ENCODE data around the gene YAE1. TPM values are rescaled to one million over a fixed set of nuclear protein-coding genes. Genes with fewer than 3 reads are reported as not detected.

Gene YAE1
- total RNA-seq, 4 donors from 2014 or later = 17.9 to 27.4 (median 23.5) TPM

GRCh38 chr7:39527296-39527695, 38.9 kb upstream of the YAE1 start:
- TF ChIP-seq POLR2A (IDR thresholded peaks at IDR 0.05) (no peak), POLR2AphosphoS5 (IDR thresholded peaks at IDR 0.05) (no peak), EP300 (IDR thresholded peaks at IDR 0.05) (no peak)
- TF ChIP-seq, protein P1, sequence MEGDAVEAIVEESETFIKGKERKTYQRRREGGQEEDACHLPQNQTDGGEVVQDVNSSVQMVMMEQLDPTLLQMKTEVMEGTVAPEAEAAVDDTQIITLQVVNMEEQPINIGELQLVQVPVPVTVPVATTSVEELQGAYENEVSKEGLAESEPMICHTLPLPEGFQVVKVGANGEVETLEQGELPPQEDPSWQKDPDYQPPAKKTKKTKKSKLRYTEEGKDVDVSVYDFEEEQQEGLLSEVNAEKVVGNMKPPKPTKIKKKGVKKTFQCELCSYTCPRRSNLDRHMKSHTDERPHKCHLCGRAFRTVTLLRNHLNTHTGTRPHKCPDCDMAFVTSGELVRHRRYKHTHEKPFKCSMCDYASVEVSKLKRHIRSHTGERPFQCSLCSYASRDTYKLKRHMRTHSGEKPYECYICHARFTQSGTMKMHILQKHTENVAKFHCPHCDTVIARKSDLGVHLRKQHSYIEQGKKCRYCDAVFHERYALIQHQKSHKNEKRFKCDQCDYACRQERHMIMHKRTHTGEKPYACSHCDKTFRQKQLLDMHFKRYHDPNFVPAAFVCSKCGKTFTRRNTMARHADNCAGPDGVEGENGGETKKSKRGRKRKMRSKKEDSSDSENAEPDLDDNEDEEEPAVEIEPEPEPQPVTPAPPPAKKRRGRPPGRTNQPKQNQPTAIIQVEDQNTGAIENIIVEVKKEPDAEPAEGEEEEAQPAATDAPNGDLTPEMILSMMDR (IDR thresholded peaks at IDR 0.05) = no peak
- H3K9me3 ChIP-seq = no peaks in the 10 kb centered on the region
- H3K4me1 ChIP-seq = no peaks in the 10 kb centered on the region
- peaks cover 4% of the 10 kb centered on the region for H3K27me3 ChIP-seq
- H3K27ac ChIP-seq = no peak overlapping the region
- WGBS, 2 donors (ENCODE audit: low coverage in 1 of 2) = 67 to 93% methylated on average over 2 of the region's 2 CpGs
- no peak overlapping the region for H3K4me3 ChIP-seq
- no peaks in the 10 kb centered on the region for H3K36me3 ChIP-seq
- ATAC-seq = no peak

DNA sequence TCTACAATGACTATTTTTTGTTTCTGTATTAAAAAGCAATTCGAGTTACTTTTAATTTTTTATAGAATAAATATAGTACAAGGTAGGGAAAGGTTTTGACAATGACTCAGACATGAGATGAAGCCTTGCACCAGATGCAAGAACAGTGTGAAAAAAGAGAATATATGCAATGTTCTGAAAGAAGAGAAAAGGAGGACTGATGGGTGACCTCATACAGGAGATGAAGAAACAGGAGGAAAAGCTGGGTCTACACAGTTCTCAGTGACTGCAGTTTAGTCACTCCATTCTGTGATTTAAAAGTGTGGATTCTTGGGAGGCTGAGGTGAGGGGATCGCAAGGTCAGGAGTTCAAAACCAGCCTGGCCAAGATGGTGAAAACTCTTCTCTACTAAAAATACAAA, 38.3 kb upstream of the YAE1 start:
- no peak for ATAC-seq

DNA sequence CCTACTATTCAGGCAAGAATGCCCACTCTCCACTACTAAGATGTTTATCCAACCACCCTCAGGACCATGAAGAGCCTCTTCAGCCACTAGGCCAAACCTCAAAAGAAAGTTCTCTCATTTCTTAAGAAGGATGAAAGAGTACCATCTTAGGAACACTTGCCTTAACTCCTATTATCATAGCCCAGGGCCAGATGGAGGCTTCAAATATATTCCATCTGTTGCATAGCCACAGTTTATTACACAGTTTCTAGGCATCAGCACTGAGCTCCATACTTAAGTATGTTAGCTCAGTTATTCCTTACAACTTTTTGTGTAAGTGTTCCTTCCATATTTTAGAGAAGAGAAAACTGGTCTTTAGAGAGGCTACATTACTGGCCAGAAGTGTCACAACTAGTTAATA, 37.4 kb upstream of the YAE1 start:
- Histone ChIP-seq H3K36me3 (no peaks in the 10 kb centered on the region), H3K27ac (no peak overlapping the region), H3K4me1 (no peaks in the 10 kb centered on the region), H3K27me3 (no peaks in the 10 kb centered on the region), H3K9me3 (no peaks in the 10 kb centered on the region), H3K4me3 (no peak overlapping the region)
- no peak for ATAC-seq
- TF ChIP-seq POLR2A (IDR thresholded peaks at IDR 0.05) (no peak), EP300 (IDR thresholded peaks at IDR 0.05) (no peak), POLR2AphosphoS5 (IDR thresholded peaks at IDR 0.05) (no peak)
- TF ChIP-seq, protein P1 (IDR thresholded peaks at IDR 0.05) = no peak

More for the DNA sequence above, 38.3 kb upstream of the YAE1 start:
- TF ChIP-seq EP300 (IDR thresholded peaks at IDR 0.05) (no peak), POLR2A (IDR thresholded peaks at IDR 0.05) (no peak), POLR2AphosphoS5 (IDR thresholded peaks at IDR 0.05) (no peak)
- TF ChIP-seq, protein P1 (IDR thresholded peaks at IDR 0.05) = no peak
- Histone ChIP-seq H3K4me1 (no peaks in the 10 kb centered on the region), H3K27me3 (no peaks in the 10 kb centered on the region), H3K9me3 (no peaks in the 10 kb centered on the region), H3K27ac (no peak overlapping the region), H3K4me3 (no peak overlapping the region), H3K36me3 (no peaks in the 10 kb centered on the region)
- WGBS, 2 donors (ENCODE audit: low coverage in 1 of 2) = 75 to 91% methylated on average over 2 of the region's 2 CpGs

- Histone ChIP-seq H3K9me3 (no peaks in the 10 kb centered on the region), H3K36me3 (no peaks in the 10 kb centered on the region), H3K4me1 (no peaks in the 10 kb centered on the region), H3K4me3 (no peak overlapping the region), H3K27ac (no peak overlapping the region), H3K27me3 (no peaks in the 10 kb centered on the region)
- no peak for ATAC-seq
- 78 to 79% methylated on average over 3 of the region's 3 CpGs for WGBS, 2 donors (ENCODE audit: low coverage in 1 of 2)
- TF ChIP-seq POLR2AphosphoS5 (IDR thresholded peaks at IDR 0.05) (no peak), POLR2A (IDR thresholded peaks at IDR 0.05) (no peak), EP300 (IDR thresholded peaks at IDR 0.05) (no peak)
- TF ChIP-seq, protein P1 (IDR thresholded peaks at IDR 0.05) = no peak
Observed at GRCh38 chr7:39529582-39529981, 36.6 kb upstream of the YAE1 start.

DNA sequence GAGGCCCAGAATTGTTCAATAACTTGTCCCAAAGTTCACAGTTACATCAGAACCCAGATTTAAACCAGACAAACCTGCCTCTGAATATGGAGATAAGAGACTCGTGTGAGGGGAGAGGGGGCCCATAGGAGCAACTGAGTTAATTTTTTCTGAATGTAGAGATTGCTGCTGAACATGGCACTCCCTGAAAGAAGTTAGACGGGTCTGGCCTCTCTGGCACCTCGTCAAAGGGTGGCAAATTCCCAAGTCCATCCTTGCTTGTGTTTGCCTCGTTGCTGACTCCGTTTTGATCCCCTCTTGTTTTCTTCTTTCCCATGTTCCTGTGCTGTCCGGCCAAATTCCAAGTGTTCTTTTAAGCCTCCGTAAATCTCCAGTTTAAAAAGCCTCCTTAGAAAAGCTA, 35.2 kb upstream of the YAE1 start:
- TF ChIP-seq, protein P1 (IDR thresholded peaks at IDR 0.05) = no peak
- TF ChIP-seq POLR2A (IDR thresholded peaks at IDR 0.05) (no peak), EP300 (IDR thresholded peaks at IDR 0.05) (no peak), POLR2AphosphoS5 (IDR thresholded peaks at IDR 0.05) (no peak)
- H3K27ac ChIP-seq = no peak overlapping the region

More for the DNA sequence above, 35.2 kb upstream of the YAE1 start:
- 54 to 57% methylated on average over 5 to 7 of the region's 7 CpGs for WGBS, 2 donors (ENCODE audit: low coverage in 1 of 2)
- H3K27me3 ChIP-seq = no peaks in the 10 kb centered on the region
- H3K4me3 ChIP-seq = no peak overlapping the region
- no peaks in the 10 kb centered on the region for H3K36me3 ChIP-seq
- no peaks in the 10 kb centered on the region for H3K9me3 ChIP-seq
- H3K4me1 ChIP-seq = no peaks in the 10 kb centered on the region
- no peak for ATAC-seq
